Ovary (tissue), 9 donors: ENCODE results near the gene C1QTNF6. TPM values are rescaled to one million over a fixed set of nuclear protein-coding genes. Genes with fewer than 3 reads are reported as not detected.

Experiments used
- DNase-seq, 5 donors: peaks; one replicate each; pipeline ENCODE4 v3.0.0-alpha.2; 2019 to 2020
- H3K27ac ChIP-seq, 2 donors: fragments of 200-600 bp; one replicate each; pipeline versions ENCODE4 v1.5.1 to v1.8.0; 2019 to 2022
- H3K27me3 ChIP-seq: fragments of 200-600 bp; one replicate; pipeline ENCODE4 v1.8.0; 2022
- H3K36me3 ChIP-seq: fragments of 200-600 bp; sonication (generic); one replicate; pipeline ENCODE4 v1.5.1; 2019
- H3K4me1 ChIP-seq: one replicate; pipeline ENCODE4 v1.8.1; 2013; ENCODE audit warnings: mild to moderate bottlenecking, moderate library complexity; ENCODE audit not compliant: insufficient read depth
- H3K4me3 ChIP-seq: fragments of 200-600 bp; sonication (generic); one replicate; pipeline ENCODE4 v1.5.1; 2017
- H3K9me3 ChIP-seq, 2 donors: fragments of 200-600 bp in 1 of 2; sonication (generic) in 1 of 2; one replicate each; pipeline versions ENCODE4 v1.5.1 to v1.8.1; 2013 to 2019; ENCODE audit warnings: mild to moderate bottlenecking in 1 of 2, moderate library complexity in 1 of 2
- EP300 ChIP-seq: sonication (generic); formaldehyde crosslinking; IDR thresholded peaks from one replicate; pipeline ENCODE4 v1.6.1; 2017; ENCODE audit warnings: antibody characterized with exemption
- POLR2A ChIP-seq: fragments of 450-650 bp; IDR thresholded peaks from one replicate; pipeline ENCODE4 v1.6.1; 2017; ENCODE audit warnings: antibody characterized with exemption, mild to moderate bottlenecking, moderate library complexity
- WGBS, 3 donors: extraction: QIAGEN DNeasy Blood & Tissue Kit in 1 of 3; methylation state at CpG; one replicate each; pipeline versions ENCODE4 v1.1.5 to v1.1.7; 2013 to 2017; 5-methylcytosine and 5-hydroxymethylcytosine counted together
- intact Hi-C, 4 donors: fragments of 100-400 bp; cut with DNase I; formaldehyde crosslinking; loops; one replicate each; pipeline versions ENCODE4 v1.11.0 to v1.15.1; 2022 to 2023
- polyA plus RNA-seq, 2 donors: library from polyadenylated mRNA; stranded (reverse); fragments of 200-250 nt in 1 of 2; fragments of 350-450 nt in 1 of 2; fragmentation: Illumina TruSeq in 1 of 2; extraction: RNeasy Lipid Tissue Mini Kit (QIAGEN cat#74804) in 1 of 2; gene quantifications; one replicate each; pipeline ENCODE4 v1.2.3, GENCODE V29; 2013 to 2014
- total RNA-seq, 7 donors: library from RNA; depleted of rRNA in 2 of 7; stranded (reverse); fragments of >200 nt in 2 of 7; fragmentation: NEBNext Ultra II Directional in 3 of 7; extraction: Animal tissue kit (Norgen Biotek cat#: 25700) in 3 of 7; gene quantifications; one replicate each; pipeline versions ENCODE4 v1.1.0 to v1.2.4, GENCODE V29; 2016 to 2023
- TF ChIP-seq, protein P1 (sequence below), 3 donors: fragments of 450-650 bp in 2 of 3; fragments of 200-600 bp in 1 of 3; IDR thresholded peaks; one replicate each; pipeline versions ENCODE4 v1.5.1 to v1.8.0; 2016 to 2022; ENCODE audit warnings: antibody characterized with exemption in 3 of 3, mild to moderate bottlenecking in 1 of 3
- donor health status: DM: no; HTN: no; CAD: no; lungs with moderate emphysema.
- donor health status: DM: no; HTN: no; CAD: no.
- donor health status: Bipolar disorder and iron deficiency.
- donor health status: DM: yes; HTN: yes; CAD: no.
- donor health status: DM: no; HTN: no; CAD: no.
- donor health status: DM: yes; HTN: yes; CAD: no.

The C1QTNF6 gene
- total and polyA plus RNA-seq, 9 donors: 4.0 to 8.5 (median 6.4) TPM

DNA sequence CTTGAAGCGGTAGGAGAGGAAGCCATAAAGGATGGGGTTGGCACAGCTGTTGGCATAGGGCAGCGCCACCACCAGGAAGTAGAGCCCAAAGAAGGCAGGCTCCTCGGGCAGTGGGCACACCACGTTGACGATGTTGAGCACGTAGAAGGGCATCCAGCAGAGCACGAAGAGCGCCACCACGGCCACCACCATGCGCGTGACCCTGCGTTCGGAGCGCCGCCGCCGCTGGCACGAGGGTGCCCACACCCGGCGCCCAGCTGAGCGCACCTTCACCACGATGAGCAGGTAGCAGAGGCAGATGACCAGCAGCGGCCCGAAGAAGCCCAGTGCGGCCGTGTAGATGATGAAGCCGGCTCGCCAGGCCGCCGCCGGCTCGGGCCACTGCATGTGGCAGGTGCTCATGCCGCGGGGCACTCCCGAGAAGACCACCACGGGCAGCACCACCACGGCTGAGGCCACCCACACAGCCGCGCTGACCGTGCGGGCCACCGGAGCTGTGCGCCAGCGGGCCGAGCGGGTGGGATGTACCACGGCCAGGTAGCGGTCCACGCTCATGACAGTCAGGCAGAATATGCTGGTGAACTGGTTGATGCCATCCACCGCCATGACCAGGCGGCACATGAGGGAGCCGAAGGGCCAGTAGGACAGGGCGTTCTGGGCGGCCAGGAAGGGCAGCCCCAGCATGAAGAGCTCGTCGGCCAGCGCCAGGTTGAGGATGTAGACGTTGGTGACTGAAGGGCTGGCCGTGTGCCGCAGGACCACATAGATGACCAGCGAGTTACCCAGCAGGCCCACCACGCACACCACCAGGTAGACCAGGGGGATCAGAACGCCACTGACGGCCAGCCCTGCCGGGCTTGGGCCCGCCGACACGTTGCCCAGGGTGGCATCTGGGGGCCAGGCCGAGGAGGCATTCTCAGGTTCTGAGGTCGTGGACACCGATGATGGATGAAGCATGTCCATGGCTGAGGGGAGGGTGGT, 19.1 kb upstream of the C1QTNF6 start:
- no peak overlapping the region for H3K27ac ChIP-seq
- intact Hi-C loops: loop anchor here in 2 of 4 donors (5.0 to 10.0 kb wide), 2 partner anchors 40 to 432 kb away; partner anchors contain the start of gene IFT27 (in 1 of the 2)
- H3K36me3 ChIP-seq: no peaks in the 10 kb centered on the region
- no peaks in the 10 kb centered on the region for H3K27me3 ChIP-seq
- 89 to 93% (median 92%) methylated on average over 70 to 71 of the region's 71 CpGs for WGBS, 3 donors
- H3K4me1 ChIP-seq: peaks cover 4% of the 10 kb centered on the region
- no peak overlapping the region for H3K4me3 ChIP-seq
- no peaks in the 10 kb centered on the region for H3K9me3 ChIP-seq
- TF ChIP-seq POLR2A (no peak), EP300 (no peak)
- TF ChIP-seq, protein P1, sequence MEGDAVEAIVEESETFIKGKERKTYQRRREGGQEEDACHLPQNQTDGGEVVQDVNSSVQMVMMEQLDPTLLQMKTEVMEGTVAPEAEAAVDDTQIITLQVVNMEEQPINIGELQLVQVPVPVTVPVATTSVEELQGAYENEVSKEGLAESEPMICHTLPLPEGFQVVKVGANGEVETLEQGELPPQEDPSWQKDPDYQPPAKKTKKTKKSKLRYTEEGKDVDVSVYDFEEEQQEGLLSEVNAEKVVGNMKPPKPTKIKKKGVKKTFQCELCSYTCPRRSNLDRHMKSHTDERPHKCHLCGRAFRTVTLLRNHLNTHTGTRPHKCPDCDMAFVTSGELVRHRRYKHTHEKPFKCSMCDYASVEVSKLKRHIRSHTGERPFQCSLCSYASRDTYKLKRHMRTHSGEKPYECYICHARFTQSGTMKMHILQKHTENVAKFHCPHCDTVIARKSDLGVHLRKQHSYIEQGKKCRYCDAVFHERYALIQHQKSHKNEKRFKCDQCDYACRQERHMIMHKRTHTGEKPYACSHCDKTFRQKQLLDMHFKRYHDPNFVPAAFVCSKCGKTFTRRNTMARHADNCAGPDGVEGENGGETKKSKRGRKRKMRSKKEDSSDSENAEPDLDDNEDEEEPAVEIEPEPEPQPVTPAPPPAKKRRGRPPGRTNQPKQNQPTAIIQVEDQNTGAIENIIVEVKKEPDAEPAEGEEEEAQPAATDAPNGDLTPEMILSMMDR (IDR thresholded peaks at IDR 0.05): no peak
- peak in 3 of 5 donors; percentile 14 to 28 (median 18) for DNase-seq

DNA sequence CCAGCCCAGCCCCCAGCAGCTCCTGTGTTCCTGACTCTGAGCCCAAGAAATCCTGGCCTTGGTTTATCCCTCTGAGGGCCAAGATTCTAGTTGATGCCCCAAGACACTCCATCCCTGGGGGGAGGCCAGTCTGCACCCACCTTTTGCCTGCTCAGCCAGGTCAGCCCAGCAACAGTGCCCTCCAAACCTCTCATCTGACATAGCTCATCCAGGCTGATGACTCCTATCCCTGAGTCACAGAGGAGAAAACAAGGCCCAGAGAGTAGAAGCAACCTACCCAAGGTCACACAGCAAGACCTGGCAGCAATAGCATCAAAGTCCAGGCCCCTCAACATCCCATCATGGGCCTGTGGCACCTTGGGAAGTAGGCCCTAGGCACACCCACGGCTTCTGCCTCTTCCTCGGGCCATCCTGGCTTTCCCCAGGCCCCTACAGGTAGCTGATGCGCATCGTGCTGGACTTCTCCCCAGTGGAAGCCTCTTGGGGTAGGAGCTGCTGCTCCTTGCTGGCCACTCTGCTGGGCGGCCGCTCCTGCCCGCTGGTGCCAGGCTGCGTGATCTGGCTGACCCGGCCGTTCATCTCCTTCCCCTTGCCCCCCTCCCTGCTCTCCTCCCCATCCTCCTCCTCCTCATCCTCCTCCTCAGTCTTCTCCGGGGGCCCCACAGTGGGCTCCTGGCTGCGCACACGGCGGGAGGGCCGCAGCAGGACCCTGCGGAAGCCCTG, 18.2 kb upstream of the C1QTNF6 start:
- Histone ChIP-seq H3K27ac (no peak overlapping the region), H3K4me1 (peaks cover 3% of the 10 kb centered on the region), H3K9me3 (no peaks in the 10 kb centered on the region), H3K4me3 (no peak overlapping the region), H3K27me3 (no peaks in the 10 kb centered on the region), H3K36me3 (no peaks in the 10 kb centered on the region)
- DNase-seq: no peak
- no peak for TF ChIP-seq POLR2A
- TF ChIP-seq, protein P1 (IDR thresholded peaks at IDR 0.05): no peak
- no peak for TF ChIP-seq EP300
- intact Hi-C loops: loop anchor here in 2 of 4 donors (5.0 to 10.0 kb wide), 2 partner anchors 39 to 431 kb away; partner anchors contain the start of gene IFT27 (in 1 of the 2)
- WGBS, 3 donors: 80 to 83% (median 82%) methylated on average over 16 of the region's 16 CpGs

DNA sequence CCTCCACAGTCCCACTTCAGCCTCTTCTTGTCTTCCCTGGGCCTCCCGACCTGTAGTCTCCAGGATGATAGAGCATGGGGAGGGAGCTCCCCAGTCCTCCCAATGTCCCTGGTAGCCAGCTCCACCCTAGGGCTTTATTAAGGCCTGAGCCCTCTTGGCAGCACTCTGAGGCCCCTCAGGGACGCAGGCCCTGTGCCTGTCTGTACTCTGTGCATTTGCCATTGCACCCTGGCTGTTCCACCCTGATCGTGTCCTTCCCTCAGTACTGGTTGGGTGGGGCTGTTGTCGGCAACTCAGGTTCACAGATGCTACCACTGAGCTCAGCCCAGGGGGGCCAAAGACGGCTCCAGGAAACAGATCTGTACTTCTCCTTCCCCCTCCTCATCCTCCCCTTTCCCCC, 17.0 kb upstream of the C1QTNF6 start:
- DNase-seq: no peak
- H3K27me3 ChIP-seq: no peaks in the 10 kb centered on the region
- WGBS, 3 donors: 86 to 90% (median 87%) methylated on average over 5 of the region's 5 CpGs
- H3K4me1 ChIP-seq: no peaks in the 10 kb centered on the region
- H3K36me3 ChIP-seq: no peaks in the 10 kb centered on the region
- intact Hi-C loops: loop anchor here in 2 of 4 donors (5.0 to 10.0 kb wide), 2 partner anchors 38 to 430 kb away; partner anchors contain the start of gene IFT27 (in 1 of the 2)
- H3K27ac ChIP-seq: no peak overlapping the region
- no peak overlapping the region for H3K4me3 ChIP-seq
- no peak for TF ChIP-seq EP300
- TF ChIP-seq POLR2A: no peak
- no peaks in the 10 kb centered on the region for H3K9me3 ChIP-seq

DNA sequence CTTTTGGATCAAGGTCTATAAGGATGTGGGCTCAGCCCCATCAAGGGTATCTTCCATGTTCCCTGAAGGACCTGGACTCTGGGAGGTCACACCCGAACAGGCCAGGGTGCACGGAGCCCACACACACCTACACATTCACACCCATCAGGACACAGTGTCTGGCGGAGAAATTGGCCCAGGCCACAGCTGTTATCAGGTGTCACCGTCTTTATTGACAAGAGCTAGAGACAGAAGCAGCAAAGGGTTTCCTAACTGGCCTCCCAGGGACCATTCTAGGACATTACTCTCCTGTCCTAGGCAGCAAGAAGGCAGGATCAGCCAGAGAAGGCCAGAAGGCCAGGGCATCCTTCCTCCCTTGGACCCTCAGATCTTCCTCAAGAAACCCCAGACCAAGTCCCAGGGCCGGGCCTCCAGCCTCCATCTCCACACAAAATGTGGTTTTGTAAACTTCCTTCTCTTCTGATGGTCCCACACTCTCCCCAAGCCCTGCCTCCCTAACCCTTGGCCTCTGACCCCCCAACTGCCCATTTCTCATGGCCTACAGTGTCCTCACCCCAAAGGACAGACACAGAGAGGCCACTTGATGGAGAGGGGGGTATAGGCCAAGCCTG, 16.1 kb upstream of the C1QTNF6 start:
- Histone ChIP-seq H3K36me3 (no peaks in the 10 kb centered on the region), H3K27ac (no peak overlapping the region), H3K9me3 (no peaks in the 10 kb centered on the region), H3K4me3 (no peak overlapping the region), H3K27me3 (no peaks in the 10 kb centered on the region), H3K4me1 (peaks cover 1% of the 10 kb centered on the region)
- intact Hi-C loops: loop anchor here in 2 of 4 donors (5.0 to 10.0 kb wide), 2 partner anchors 422 to 429 kb away; partner anchors contain the start of gene IFT27 (in 1 of the 2)
- DNase-seq: no peak
- WGBS, 3 donors: 88 to 93% (median 92%) methylated on average over 5 of the region's 5 CpGs
- TF ChIP-seq, protein P1 (IDR thresholded peaks at IDR 0.05): no peak
- TF ChIP-seq EP300 (no peak), POLR2A (no peak)
